DMS79 treated with DMSO at 0.1 percent for 48 hours (cell line): ENCODE measurements around the gene WDR44.
A peak's percentile ranks its signal among the peaks of the same experiment; 100 is the strongest.
"Not testable (repeated sequence)": the region's sequence is repeated elsewhere in the genome, so short reads cannot be mapped to it uniquely, and the experiment has no call there.

Experiments
- DNase-seq: peaks from one replicate; lab custom pipeline; 2025; lab: John Stamatoyannopoulos, UW

WDR44 gene

GRCh38 chrX:118480172-118480571 is 134.3 kb downstream of the WDR44 start:
- DNase-seq: no peak

- DNase-seq: not testable (repeated sequence)
These were observed 136.5 kb downstream of the WDR44 start for GRCh38 chrX:118482384-118482783.

- DNase-seq: no peak
These were observed 138.5 kb downstream of the WDR44 start for GRCh38 chrX:118484216-118484903.

GRCh38 chrX:118486693-118487092 is 140.8 kb downstream of the WDR44 start:
- not testable (repeated sequence) for DNase-seq

- DNase-seq: no peak
These were observed 147.1 kb downstream of the WDR44 start for GRCh38 chrX:118493016-118493415.

- no peak for DNase-seq
These were observed 147.9 kb downstream of the WDR44 start for GRCh38 chrX:118493653-118494297.

- peak; percentile 16 for DNase-seq
These were observed 149.4 kb downstream of the WDR44 start, which contains the start of gene DOCK11 for GRCh38 chrX:118495061-118495921. TSS of gene DOCK11 (plus strand) at chrX:118495815. CDS start at chrX:118495972, 157 bp downstream.

GRCh38 chrX:118495958-118496762 is 150.3 kb downstream of the WDR44 start:
- DNase-seq: no peak

- no peak for DNase-seq
These were observed 150.8 kb downstream of the WDR44 start for GRCh38 chrX:118496763-118497079.

- DNase-seq: no peak
These were observed 151.4 kb downstream of the WDR44 start for GRCh38 chrX:118497180-118497818.

- no peak for DNase-seq
These were observed 152.4 kb downstream of the WDR44 start for GRCh38 chrX:118498351-118498750.

GRCh38 chrX:118498755-118499154 is 152.8 kb downstream of the WDR44 start:
- DNase-seq: no peak

GRCh38 chrX:118499295-118499694 is 153.4 kb downstream of the WDR44 start:
- peak; percentile 11 for DNase-seq
